A549 (cell line): Measurements from ENCODE around the gene LTA4H. TPM values are rescaled to one million over a fixed set of nuclear protein-coding genes. Genes with fewer than 3 reads are reported as not detected.
A peak's percentile ranks its signal among the peaks of the same experiment; 100 is the strongest.

Experiments used
- ATAC-seq, 2 experiments: fragments of 200-7000 bp in 1 of 2; fragments of >200 bp in 1 of 2; cut with Nextera tagmentation in 1 of 2; cut with Tn5 transposase in 1 of 2; 3 replicates each; pipeline versions ENCODE4 v1.8.0 to v1.9.1; 2018 to 2020; ENCODE audit warnings: mild to moderate bottlenecking in 1 of 2, moderate library complexity in 1 of 2
- CTCF ChIA-PET: fragments of 300-600 bp; sonication (Branson Sonifier 250); formaldehyde crosslinking; extraction: SDS; loops from one replicate; lab custom pipeline; 2021; ENCODE audit warnings: antibody characterized with exemption, inconsistent platforms; lab: Yijun Ruan, JAX
- POLR2A ChIA-PET: fragments of 350-600 bp; formaldehyde crosslinking; extraction: SDS; loops from one replicate; lab custom pipeline; 2021; ENCODE audit warnings: antibody characterized with exemption, inconsistent platforms; lab: Yijun Ruan, JAX
- DNase-seq, 2 experiments: peaks; one replicate each; pipeline versions ENCODE4 v3.0.0 to v3.0.0-alpha.2; 2011 to 2016; ENCODE audit warnings: low read depth in 1 of 2, low spot score in 1 of 2
- FAIRE-seq: peaks from 2 replicates; lab custom pipeline; 2011; peaks lifted over from hg19 to GRCh38; lab: Jason Lieb, UNC
- H3K27ac ChIP-seq, 2 experiments: fragments of >200 bp; sonication (Bioruptor Twin); formaldehyde crosslinking; 3 replicates each; pipeline ENCODE4 v1.5.1; 2016 to 2017
- H3K4me1 ChIP-seq: fragments of >200 bp; sonication (Bioruptor Twin); formaldehyde crosslinking; 3 replicates; pipeline ENCODE4 v1.6.1; 2016
- H3K4me2 ChIP-seq: fragments of >200 bp; sonication (Bioruptor Twin); formaldehyde crosslinking; 3 replicates; pipeline ENCODE4 v1.6.1; 2016
- H3K4me3 ChIP-seq: fragments of >200 bp; sonication (Bioruptor Twin); formaldehyde crosslinking; 3 replicates; pipeline ENCODE4 v1.5.1; 2016
- H3K9me3 ChIP-seq: fragments of >200 bp; sonication (Bioruptor Twin); formaldehyde crosslinking; 3 replicates; pipeline ENCODE4 v1.6.1; 2016
- CBX2 ChIP-seq: fragments of 200-600 bp; sonication (generic); IDR thresholded peaks from 2 replicates; pipeline ENCODE4 v1.6.1; 2016; ENCODE audit warnings: low read depth, mild to moderate bottlenecking, borderline replicate concordance
- CBX8 ChIP-seq: fragments of 200-600 bp; sonication (generic); IDR thresholded peaks from 2 replicates; pipeline ENCODE4 v1.6.1; 2016
- CEBPB ChIP-seq, 2 experiments: fragments of >200 bp in 1 of 2; sonication (Bioruptor Twin) in 1 of 2; formaldehyde crosslinking in 1 of 2; IDR thresholded peaks; 2 replicates each; pipeline ENCODE4 v1.6.1; 2012 to 2016
- CHD2 ChIP-seq: fragments of 150-350 bp; IDR thresholded peaks from 2 replicates; pipeline ENCODE4 v1.6.1; 2014; ENCODE audit warnings: low read length; ENCODE audit not compliant: partially characterized antibody
- CTCF ChIP-seq: fragments of >200 bp; sonication (Bioruptor Twin); formaldehyde crosslinking; IDR thresholded peaks from 3 replicates; pipeline ENCODE4 v1.5.1; 2016
- EHMT2 ChIP-seq: fragments of 200-600 bp; sonication (generic); IDR thresholded peaks from 2 replicates; pipeline ENCODE4 v1.6.1; 2016; ENCODE audit warnings: antibody characterized with exemption, low read depth, mild to moderate bottlenecking, moderate library complexity
- ESRRA ChIP-seq: fragments of 150-350 bp; IDR thresholded peaks from 2 replicates; pipeline ENCODE4 v1.6.1; 2014; ENCODE audit warnings: mild to moderate bottlenecking, low read length, borderline replicate concordance
- FOSL2 ChIP-seq, 2 experiments: fragments of 450-650 bp in 1 of 2; fragments of >200 bp in 1 of 2; sonication (Bioruptor Twin) in 1 of 2; formaldehyde crosslinking; IDR thresholded peaks; 2 replicates each; pipeline versions ENCODE4 v1.5.0 to v1.6.1; 2016 to 2020; ENCODE audit warnings: mild to moderate bottlenecking in 1 of 2, moderate library complexity in 1 of 2
- FOXS1 ChIP-seq: fragments of 250-450 bp; sonication (Bioruptor Pico); IDR thresholded peaks from 2 replicates; pipeline ENCODE4 v1.5.0; 2020; ENCODE audit warnings: mild to moderate bottlenecking, moderate library complexity
- GATA3 ChIP-seq: IDR thresholded peaks from 2 replicates; pipeline ENCODE4 v1.6.1; 2012; ENCODE audit warnings: borderline replicate concordance
- HES2 ChIP-seq: fragments of >200 bp; sonication (Bioruptor Twin); formaldehyde crosslinking; IDR thresholded peaks from 2 replicates; pipeline ENCODE4 v1.6.1; 2016
- HOXB13 ChIP-seq: fragments of 250-450 bp; sonication (Bioruptor Pico); IDR thresholded peaks from 2 replicates; pipeline ENCODE4 v1.5.0; 2020; ENCODE audit warnings: low read depth, mild to moderate bottlenecking, moderate library complexity
- MAFK ChIP-seq: fragments of 450-650 bp; IDR thresholded peaks from 2 replicates; pipeline ENCODE4 v1.6.1; 2014; ENCODE audit not compliant: partially characterized antibody
- POLR2AphosphoS2 ChIP-seq: conservative IDR thresholded peaks from 2 replicates; pipeline ENCODE4 v1.6.1; 2012; ENCODE audit warnings: low read length, improper control_type of control experiment, inconsistent platforms
- RAD21 ChIP-seq, 2 experiments: fragments of >200 bp in 1 of 2; sonication (Bioruptor Twin) in 1 of 2; formaldehyde crosslinking in 1 of 2; IDR thresholded peaks in 1 of 2; conservative IDR thresholded peaks in 1 of 2; 2 replicates in 1 of 2; 3 replicates in 1 of 2; pipeline ENCODE4 v1.6.1; 2012 to 2018; ENCODE audit warnings: inconsistent platforms in 1 of 2
- RCOR1 ChIP-seq: fragments of 150-350 bp; IDR thresholded peaks from 2 replicates; pipeline ENCODE4 v1.6.1; 2014; ENCODE audit warnings: antibody characterized with exemption, low read length, low read depth
- REST ChIP-seq: fragments of 200-600 bp; sonication (generic); IDR thresholded peaks from 2 replicates; pipeline ENCODE4 v1.6.1; 2016; ENCODE audit warnings: antibody characterized with exemption, mild to moderate bottlenecking, moderate library complexity
- TP53 ChIP-seq: fragments of 250-450 bp; sonication (Bioruptor Pico); IDR thresholded peaks from 2 replicates; pipeline ENCODE4 v1.5.0; 2021; ENCODE audit warnings: mild to moderate bottlenecking, moderate library complexity
- ZFP36 ChIP-seq: fragments of 450-650 bp; IDR thresholded peaks from 2 replicates; pipeline ENCODE4 v1.6.1; 2014; ENCODE audit warnings: borderline replicate concordance; ENCODE audit not compliant: partially characterized antibody
- WGBS: methylation state at CpG from one replicate; pipeline ENCODE4 v1.1.6; 2017; ENCODE audit errors: missing lambda C conversion rate; 5-methylcytosine and 5-hydroxymethylcytosine counted together
- polyA plus RNA-seq, 4 experiments: library from polyadenylated mRNA; depleted of rRNA in 3 of 4; stranded (reverse); fragments of >200 nt; fragmentation: RNase III in 1 of 4; extraction: RNeasy Plus Mini Kit Qiagen cat#74134 plus additional on column Dnase treatment in 1 of 4; gene quantifications; 2 replicates in 3 of 4; 3 replicates in 1 of 4; pipeline ENCODE4 v1.2.3, GENCODE V29; 2011 to 2017

LTA4H gene
- polyA plus RNA-seq, 2 of the 4 experiments (the other 2 are of a cell fraction): 126 to 174 TPM

GRCh38 chr12:96044017-96044942 lies 8.9 kb upstream of the LTA4H start:
- POLR2A ChIA-PET: interaction anchor here (0.9 kb wide), 1 partner anchor 8 kb away, joined by 3 read pairs; the partner anchor contains the start of gene LTA4H
- FAIRE-seq (no peak), DNase-seq (no peak)
- peaks cover 43% of the 10 kb centered on the region for H3K4me1 ChIP-seq
- no peak overlapping the region for H3K4me3 ChIP-seq
- TF ChIP-seq HOXB13: no peak
- no peak for TF ChIP-seq REST
- TF ChIP-seq CTCF: no peak
- TF ChIP-seq MAFK: peak; percentile 56
- TF ChIP-seq RAD21 (conservative IDR thresholded peaks at IDR 0.05 in 1 of 2, IDR thresholded peaks at IDR 0.05 in 1 of 2): no peak
- 0 out of 2 replicates have a peak, but pooled peaks have one; percentile 14 for TF ChIP-seq FOSL2 (IDR thresholded peaks at IDR 0.05)
- peak; percentile 74 for TF ChIP-seq FOSL2 (CRISPR knock-in tag; IDR thresholded peaks at IDR 0.05)
- 0 out of 4 replicates have a peak, but pooled peaks of 1 of the 2 experiments have one; percentile 17 for TF ChIP-seq CEBPB (IDR thresholded peaks at IDR 0.05)
- no peak for TF ChIP-seq HES2
- TF ChIP-seq CBX8: no peak
- no peak for TF ChIP-seq CHD2
- no peak for TF ChIP-seq EHMT2
- no peak for TF ChIP-seq POLR2AphosphoS2
- TF ChIP-seq GATA3: no peak
- no peak for TF ChIP-seq ESRRA
- TF ChIP-seq, all 56 proteins: peak for 3
- CTCF ChIA-PET: interaction anchor here (0.6 to 2.1 kb wide), 3 partner anchors 29 to 932 kb away, joined by 3 to 4 read pairs (median 3); no protein-coding TSS in a partner anchor
- H3K27ac ChIP-seq: peak overlapping the region; percentile 47 to 56
- 57% methylated on average over 10 of the region's 10 CpGs for WGBS
- H3K4me2 ChIP-seq: peak overlapping the region; percentile 56
- no peaks in the 10 kb centered on the region for H3K9me3 ChIP-seq
- ATAC-seq: peak in 1 of 2 experiments; percentile 11; a peak in 1 of 6 replicates

GRCh38 chr12:96041181-96041580 lies 5.8 kb upstream of the LTA4H start:
- TF ChIP-seq FOXS1 (CRISPR knock-in tag): no peak
- TF ChIP-seq RCOR1: no peak
- TF ChIP-seq CEBPB (IDR thresholded peaks at IDR 0.05): no peak
- TF ChIP-seq ZFP36: no peak
- TF ChIP-seq CBX2: no peak
- no peak for TF ChIP-seq TP53 (CRISPR knock-in tag)
- ATAC-seq (no peak), FAIRE-seq (no peak), DNase-seq (no peak)
- Histone ChIP-seq H3K27ac (no peak overlapping the region), H3K4me2 (no peak overlapping the region), H3K4me1 (peaks cover 13% of the 10 kb centered on the region), H3K4me3 (no peak overlapping the region), H3K9me3 (no peaks in the 10 kb centered on the region)
- 83% methylated on average over 1 of the region's 1 CpG for WGBS
- CTCF ChIA-PET: interaction anchor here (1.0 to 1.1 kb wide), 2 partner anchors 38 to 174 kb away, joined by 3 read pairs; no protein-coding TSS in a partner anchor
- POLR2A ChIA-PET: no interaction called here
